Hematopoietic multipotent progenitor cell treated with erythropoietin and hydrocortisone succinate and interleukin-3 and kit ligand, for 15 days (in vitro differentiated cells): ENCODE measurements around the gene TSC22D4.
"Not testable (repeated sequence)": the region's sequence is repeated elsewhere in the genome, so short reads cannot be mapped to it uniquely, and the experiment has no call there.

Experiments
- DNase-seq: peaks from one replicate; pipeline ENCODE4 v3.0.0-alpha.2; 2015; ENCODE audit warnings: low spot score

The TSC22D4 gene

GRCh38 chr7:100444311-100445278 lies 34.4 kb downstream of the TSC22D4 start:
- no peak for DNase-seq

DNA sequence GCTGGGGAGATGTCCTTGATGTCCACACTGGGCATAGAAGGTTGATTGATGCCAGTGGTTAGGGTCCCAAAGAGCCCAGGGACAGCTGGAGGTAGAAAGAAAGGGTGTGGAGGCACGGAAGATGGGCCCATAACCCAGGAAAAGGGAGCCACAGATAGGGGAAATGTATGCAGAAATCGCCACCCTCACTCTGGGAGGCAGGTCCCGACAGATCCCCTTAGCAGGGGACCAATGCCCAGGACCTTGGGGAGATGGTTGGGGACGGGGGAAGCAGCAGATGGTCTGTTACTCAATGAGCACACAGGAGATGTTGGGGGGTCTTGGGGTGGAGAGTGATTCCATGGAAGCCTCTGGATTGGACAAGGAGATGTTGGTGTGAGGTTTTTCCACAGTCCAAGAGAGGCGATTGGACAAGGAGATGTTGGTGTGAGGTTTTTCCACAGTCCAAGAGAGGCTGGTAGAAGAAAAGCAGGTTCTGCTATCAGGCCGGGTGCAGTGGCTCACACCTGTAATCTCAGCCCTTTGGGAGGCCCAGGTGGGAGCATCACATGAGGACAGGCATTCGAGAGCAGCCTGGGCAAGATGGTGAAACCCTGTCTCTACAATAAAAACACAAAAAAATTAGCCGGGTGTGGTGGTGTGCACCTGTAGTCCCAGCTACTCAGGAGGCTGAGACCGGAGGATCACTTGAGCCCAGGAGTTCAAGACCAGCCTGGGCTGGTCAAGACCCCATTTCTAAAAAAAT lies 35.7 kb downstream of the TSC22D4 start:
- DNase-seq = no peak

DNA sequence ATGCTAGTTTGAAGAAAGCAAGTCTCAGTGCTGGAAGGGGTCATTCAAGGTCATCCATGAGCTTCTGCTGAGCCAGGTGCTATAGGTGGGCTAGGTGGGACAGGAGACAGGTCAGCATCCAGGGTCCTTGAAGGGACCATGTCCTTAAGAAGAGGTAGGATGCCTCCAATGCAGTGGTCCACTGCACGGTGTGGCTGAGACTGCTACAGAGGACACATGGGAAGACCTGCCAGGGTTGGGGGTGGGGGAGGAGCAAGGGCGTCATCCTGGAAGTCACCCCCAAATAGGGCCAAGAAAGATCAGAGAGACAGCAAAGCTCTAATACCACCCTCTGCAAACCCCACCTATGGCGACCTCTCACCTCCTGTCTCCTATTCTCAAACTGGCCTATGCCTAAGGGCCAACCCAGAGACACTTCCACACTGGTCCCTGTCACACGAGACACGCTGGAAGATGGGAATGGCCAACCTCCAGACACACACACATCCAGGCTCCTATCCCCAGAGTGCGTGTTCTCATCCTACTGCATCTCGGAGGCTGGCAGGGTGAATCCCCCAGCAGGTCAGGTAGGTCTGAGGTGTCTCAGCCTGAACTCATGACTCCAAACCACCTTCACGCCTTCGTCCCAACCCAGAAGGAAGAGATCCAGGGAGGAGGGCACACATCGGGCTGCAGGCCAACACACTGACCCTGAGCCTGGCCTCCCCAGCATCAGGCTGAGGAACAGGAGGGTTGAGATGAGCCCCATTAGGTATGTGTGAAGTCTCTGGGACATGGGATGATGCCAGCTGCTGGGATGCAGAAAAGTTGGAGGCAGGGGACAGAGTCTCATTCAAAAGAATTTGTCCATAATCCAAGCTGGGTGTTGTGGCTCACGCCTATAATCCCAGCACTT lies 37.1 kb downstream of the TSC22D4 start:
- DNase-seq = no peak

DNA sequence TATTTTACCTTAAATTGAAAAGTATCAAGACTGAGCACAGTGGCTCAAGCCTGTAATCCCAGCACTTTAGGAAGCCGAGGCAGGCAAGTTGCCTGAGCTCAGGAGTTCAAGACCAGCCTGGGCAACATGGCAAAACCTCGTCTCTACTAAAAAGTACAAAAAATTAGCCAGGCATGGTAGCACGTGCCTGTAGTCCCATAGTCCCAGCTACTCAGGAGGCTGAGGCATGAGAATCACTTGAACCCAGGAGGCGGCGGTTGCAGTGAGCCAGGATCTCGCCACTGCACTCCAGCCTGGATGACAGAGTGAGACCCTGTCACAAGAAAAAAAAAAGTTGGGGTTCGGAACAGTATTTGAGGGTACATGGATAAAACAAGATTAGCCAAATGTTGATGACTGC lies 39.8 kb downstream of the TSC22D4 start:
- DNase-seq = not testable (repeated sequence)

DNA sequence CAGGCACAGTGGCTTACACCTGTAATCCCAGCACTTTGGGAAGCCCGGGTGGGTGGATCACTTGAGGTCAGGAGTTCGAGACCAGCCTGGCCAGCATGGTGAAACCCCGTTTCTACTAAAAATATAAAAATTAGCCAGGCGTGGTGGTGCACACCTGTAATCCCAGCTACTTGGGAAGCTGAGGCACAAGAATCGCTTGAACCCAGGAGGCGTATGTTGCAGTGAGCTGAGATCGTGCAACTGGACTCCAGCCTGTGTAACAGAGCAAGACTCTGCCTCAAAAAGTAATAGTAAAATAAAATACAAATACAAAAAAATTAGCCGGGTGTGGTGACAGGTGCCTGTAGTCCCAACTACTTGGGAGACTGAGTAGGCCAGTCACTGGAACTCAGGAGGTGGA lies 40.3 kb downstream of the TSC22D4 start:
- DNase-seq = not testable (repeated sequence)

DNA sequence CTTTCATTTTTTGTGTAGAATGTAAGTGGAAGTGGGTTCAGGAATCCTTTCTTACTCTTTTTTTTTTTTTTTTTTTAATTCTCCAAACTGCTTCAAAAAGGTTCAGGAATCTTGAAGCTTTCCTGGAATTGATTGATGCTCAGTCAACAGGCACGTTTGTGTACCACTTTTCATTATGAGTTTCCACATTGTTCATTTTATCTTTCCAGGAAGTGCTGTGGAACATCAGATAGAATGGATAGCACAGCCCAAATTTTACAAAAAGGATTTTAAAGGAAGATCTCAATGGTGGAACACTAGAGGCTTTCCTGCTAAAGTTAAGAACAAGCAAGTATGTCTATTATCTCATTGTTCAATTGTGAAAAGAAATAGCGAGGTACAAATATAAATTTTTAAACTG lies 40.8 kb downstream of the TSC22D4 start:
- DNase-seq = no peak

GRCh38 chr7:100437150-100438100 lies 41.6 kb downstream of the TSC22D4 start:
- no peak for DNase-seq

GRCh38 chr7:100435401-100436304 lies 43.4 kb downstream of the TSC22D4 start:
- DNase-seq = peak; percentile 34

DNA sequence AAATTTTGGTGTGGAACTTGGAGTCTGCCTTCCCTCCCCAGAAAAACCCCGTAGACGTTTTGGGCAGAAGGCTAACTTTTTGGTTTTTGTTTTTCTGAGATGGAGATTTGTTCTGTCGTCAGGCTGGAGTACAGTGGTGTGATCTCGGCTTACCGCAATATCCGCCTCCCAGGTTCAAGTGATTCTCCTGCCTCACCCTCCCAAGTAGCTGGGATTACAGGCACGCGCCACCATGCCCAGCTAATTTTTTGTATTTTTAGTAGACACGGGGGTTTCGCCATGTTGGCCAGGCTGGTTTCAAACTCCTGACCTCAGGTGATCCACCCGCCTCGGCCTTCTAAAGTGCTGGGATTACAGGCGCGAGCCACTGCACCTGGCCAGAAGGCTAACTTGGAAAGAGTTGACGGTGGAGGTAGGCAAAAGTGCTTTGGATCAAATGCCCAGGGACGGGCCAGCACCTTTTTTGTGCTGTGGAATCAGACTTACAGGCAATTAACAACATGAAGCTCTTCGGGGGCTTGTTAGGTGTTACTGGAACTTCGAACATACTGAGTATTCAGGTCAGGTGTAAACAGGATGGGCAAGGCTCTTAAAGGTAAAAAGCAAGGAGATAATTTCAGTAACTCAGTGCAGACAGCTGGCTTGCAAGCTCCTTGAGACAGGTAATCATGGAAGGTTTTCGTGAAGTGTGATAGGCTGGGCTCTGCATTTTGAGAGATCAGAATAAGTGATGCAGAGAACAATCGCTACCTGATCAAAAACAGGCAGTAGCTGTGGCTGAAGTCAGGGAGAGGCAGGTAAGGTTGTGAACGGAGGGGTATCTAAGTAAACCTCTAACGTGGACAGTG lies 44.5 kb downstream of the TSC22D4 start:
- DNase-seq = no peak

DNA sequence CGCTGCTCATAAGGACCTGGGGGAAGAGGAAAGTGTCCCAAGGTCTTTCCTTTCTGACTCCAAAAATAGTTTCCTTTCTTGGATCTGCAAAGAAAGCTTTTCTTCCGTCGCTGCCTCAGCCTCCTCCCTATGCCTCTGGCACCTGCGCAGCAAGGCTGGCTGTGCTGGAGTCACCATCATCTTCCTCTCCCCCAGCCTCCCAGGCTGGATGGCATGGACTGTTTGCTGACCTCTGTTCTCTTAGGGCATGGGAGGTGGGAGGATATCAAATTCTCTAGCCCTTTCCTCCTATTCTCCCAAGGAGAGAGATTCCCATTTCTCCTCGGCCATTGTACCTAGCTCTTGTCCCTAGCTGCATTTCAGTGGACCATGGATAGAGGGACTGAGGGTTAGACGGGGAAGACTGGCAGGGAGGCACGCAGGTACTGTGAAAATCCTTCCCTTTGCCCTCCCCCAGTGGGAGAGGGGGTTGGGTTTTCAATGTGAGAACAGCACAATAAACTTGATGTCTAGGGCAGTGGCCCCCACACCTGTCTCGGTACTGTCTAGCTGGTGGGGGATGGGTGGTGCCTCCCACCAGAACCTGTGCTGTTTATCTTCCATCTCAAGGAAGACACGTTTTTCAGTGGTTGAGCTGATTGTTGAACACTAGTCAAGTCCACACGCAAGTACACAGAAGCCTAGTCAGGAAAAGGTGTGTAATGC lies 45.3 kb downstream of the TSC22D4 start:
- no peak for DNase-seq

GRCh38 chr7:100433276-100433591 lies 45.8 kb downstream of the TSC22D4 start:
- no peak for DNase-seq

- no peak for DNase-seq
These were observed 46.3 kb downstream of the TSC22D4 start for GRCh38 chr7:100432621-100433275.

DNA sequence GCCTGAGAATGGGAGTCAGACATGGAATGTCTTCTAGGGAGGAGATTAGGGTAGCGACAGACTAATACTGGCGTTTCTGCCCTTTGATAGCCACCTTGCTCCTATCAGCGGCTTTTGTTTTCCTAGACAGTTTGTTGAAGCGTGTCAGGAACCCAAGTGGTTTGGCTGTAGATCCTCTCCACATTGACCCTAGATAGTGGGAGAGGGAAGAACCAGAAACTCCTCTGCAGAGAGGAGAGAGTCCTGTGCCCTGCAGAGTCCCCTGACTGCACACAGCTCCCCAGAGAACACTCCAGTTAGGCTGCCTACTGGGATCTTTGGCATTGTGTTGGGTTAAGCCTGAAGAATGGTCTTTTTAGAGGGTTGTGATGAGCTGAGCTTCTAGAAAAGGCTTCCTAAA lies 47.0 kb downstream of the TSC22D4 start:
- DNase-seq = no peak

DNA sequence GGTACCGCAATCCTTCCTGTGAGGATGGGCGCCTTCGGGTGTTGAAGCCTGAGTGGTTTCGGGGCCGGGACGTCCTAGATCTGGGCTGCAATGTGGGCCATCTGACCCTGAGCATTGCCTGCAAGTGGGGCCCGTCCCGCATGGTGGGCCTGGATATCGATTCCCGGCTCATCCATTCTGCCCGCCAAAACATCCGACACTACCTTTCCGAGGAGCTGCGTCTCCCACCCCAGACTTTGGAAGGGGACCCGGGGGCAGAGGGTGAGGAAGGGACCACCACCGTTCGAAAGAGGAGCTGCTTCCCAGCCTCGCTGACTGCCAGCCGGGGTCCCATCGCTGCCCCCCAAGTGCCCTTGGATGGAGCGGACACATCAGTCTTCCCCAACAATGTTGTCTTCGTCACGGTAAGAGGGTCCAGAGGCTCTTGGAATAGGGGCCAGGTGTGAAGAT lies 47.7 kb downstream of the TSC22D4 start:
- no peak for DNase-seq

DNA sequence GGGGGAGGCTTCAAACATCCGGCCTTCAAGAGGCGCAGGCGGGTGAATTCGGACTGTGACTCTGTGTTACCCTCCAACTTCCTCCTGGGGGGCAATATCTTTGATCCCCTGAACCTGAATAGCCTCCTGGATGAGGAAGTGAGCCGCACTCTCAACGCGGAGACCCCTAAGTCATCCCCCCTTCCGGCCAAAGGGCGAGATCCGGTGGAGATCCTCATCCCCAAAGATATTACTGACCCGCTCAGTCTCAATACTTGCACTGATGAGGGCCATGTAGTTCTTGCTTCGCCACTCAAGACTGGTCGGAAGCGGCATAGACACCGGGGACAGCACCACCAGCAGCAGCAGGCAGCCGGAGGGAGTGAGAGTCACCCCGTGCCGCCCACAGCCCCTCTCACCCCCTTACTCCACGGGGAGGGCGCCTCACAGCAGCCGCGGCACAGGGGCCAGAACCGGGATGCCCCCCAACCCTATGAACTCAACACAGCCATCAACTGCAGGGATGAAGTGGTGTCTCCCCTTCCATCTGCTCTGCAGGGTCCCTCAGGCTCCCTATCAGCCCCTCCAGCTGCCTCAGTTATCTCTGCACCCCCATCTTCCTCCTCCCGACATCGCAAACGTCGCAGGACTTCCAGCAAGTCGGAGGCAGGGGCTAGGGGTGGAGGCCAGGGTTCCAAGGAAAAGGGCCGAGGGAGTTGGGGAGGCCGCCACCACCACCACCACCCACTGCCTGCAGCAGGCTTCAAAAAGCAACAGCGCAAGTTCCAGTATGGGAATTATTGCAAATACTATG lies 48.3 kb downstream of the TSC22D4 start:
- peak; percentile 28 for DNase-seq

- peak; percentile 91 for DNase-seq
These were observed 49.1 kb downstream of the TSC22D4 start, which contains the start of gene MEPCE for GRCh38 chr7:100429637-100430492. TSS of gene MEPCE (plus strand) at chr7:100429831. CDS start at chr7:100430019, 188 bp downstream.
